Parathyroid adenoma (tissue), 2 donors: ENCODE results near the gene LGR5.
"Not testable (repeated sequence)": the region's sequence is repeated elsewhere in the genome, so short reads cannot be mapped to it uniquely, and the experiment has no call there.

Experiments
- H2AFZ ChIP-seq: fragments of 300-600 bp; sonication (generic); one replicate; pipeline ENCODE4 v1.7.0; 2017; ENCODE audit warnings: antibody characterized with exemption, mild to moderate bottlenecking
- H3K27ac ChIP-seq: fragments of 300-600 bp; sonication (generic); one replicate; pipeline ENCODE4 v1.7.0; 2017
- H3K27me3 ChIP-seq: fragments of 300-600 bp; sonication (generic); one replicate; pipeline ENCODE4 v1.7.0; 2017; ENCODE audit warnings: low read length; ENCODE audit not compliant: control insufficient read depth, insufficient read depth
- H3K36me3 ChIP-seq: fragments of 300-600 bp; sonication (generic); one replicate; pipeline ENCODE4 v1.7.0; 2017; ENCODE audit warnings: low read length; ENCODE audit not compliant: control insufficient read depth, insufficient read depth
- H3K4me1 ChIP-seq: fragments of 300-600 bp; sonication (generic); one replicate; pipeline ENCODE4 v1.7.0; 2017; ENCODE audit warnings: control low read depth
- H3K4me2 ChIP-seq: fragments of 300-600 bp; sonication (generic); one replicate; pipeline ENCODE4 v1.7.0; 2017; ENCODE audit warnings: low read length
- H3K4me3 ChIP-seq: fragments of 300-600 bp; sonication (generic); one replicate; pipeline ENCODE4 v1.7.0; 2017; ENCODE audit warnings: low read depth, low read length
- H3K79me2 ChIP-seq: fragments of 300-600 bp; sonication (generic); one replicate; pipeline ENCODE4 v1.7.0; 2017; ENCODE audit warnings: control low read depth
- H3K9ac ChIP-seq: fragments of 300-600 bp; sonication (generic); one replicate; pipeline ENCODE4 v1.7.0; 2017; ENCODE audit warnings: mild to moderate bottlenecking
- H3K9me3 ChIP-seq: fragments of 300-600 bp; sonication (generic); one replicate; pipeline ENCODE4 v1.7.0; 2017; ENCODE audit warnings: low read length; ENCODE audit not compliant: control insufficient read depth
- TF ChIP-seq, protein P1 (sequence below): fragments of 300-600 bp; sonication (generic); IDR thresholded peaks from one replicate; pipeline ENCODE4 v1.7.0; 2017; ENCODE audit warnings: antibody characterized with exemption, mild to moderate bottlenecking
- donor health status: primary hyperparathyroidism.

The LGR5 gene

DNA sequence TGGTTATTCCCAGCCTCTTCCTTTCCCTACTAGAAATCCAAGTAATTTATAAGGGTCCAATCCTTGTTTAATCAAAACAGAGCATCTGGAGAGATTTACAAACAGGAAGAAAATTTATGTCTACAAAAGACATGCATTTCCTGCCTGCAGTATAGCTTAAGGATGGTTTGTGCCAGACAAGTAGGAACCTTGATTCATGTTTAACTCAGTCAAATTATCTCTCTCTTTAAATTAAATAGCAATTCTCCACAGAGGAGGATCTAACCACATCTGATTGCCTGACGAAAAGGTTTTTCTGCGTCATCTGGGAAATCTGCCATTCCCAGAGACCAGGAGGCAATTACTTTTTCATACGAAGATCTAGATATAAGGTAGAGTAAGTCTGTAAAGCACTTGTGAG is 118.8 kb downstream of the LGR5 start:
- H3K4me2 ChIP-seq: no peak overlapping the region
- H3K9ac ChIP-seq: no peak overlapping the region

DNA sequence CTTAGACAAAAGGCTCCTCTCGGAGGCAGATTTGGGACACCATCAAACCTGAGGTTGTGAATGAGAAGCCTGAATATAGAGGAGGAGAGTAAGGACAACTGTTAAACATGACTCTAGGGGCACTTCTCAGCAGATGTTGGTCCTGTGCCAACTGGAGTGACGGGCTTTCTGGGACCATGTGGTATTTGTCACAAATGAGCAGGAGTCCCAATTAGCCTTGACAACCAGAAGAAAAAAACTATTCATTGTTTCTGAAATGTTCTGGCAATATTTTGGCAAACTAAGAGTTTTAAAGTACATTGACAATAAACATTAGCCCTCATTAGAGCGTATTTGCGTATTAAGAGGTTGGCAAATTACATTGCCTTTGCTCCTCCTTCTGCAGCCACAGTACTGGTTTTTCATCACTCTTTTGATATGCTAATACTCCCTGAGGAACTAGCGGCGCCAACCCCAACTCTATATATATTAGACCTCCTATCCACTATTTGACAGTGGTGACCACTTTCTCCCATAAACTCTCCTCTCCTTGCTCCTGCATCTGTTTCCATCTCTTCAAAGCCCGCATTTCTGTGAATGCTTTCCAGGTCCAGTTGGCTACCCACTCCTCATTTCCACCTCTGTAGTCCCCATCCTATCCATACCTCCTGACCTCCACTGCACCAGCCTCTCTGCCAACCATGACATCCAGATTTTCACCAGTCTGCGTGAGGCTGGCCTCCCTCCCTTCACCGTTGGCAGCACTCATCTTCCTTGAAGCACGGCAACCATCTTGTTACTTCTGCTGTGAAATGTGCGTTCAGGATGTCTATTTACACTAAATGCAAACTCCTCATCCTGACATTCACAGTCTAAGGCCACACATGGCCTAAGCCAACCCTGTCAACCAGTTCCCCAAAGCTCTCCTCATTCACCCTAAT is 123.3 kb downstream of the LGR5 start:
- TF ChIP-seq, protein P1, sequence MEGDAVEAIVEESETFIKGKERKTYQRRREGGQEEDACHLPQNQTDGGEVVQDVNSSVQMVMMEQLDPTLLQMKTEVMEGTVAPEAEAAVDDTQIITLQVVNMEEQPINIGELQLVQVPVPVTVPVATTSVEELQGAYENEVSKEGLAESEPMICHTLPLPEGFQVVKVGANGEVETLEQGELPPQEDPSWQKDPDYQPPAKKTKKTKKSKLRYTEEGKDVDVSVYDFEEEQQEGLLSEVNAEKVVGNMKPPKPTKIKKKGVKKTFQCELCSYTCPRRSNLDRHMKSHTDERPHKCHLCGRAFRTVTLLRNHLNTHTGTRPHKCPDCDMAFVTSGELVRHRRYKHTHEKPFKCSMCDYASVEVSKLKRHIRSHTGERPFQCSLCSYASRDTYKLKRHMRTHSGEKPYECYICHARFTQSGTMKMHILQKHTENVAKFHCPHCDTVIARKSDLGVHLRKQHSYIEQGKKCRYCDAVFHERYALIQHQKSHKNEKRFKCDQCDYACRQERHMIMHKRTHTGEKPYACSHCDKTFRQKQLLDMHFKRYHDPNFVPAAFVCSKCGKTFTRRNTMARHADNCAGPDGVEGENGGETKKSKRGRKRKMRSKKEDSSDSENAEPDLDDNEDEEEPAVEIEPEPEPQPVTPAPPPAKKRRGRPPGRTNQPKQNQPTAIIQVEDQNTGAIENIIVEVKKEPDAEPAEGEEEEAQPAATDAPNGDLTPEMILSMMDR: no peak
- Histone ChIP-seq H3K36me3 (no peaks in the 10 kb centered on the region), H3K27ac (no peak overlapping the region)

More for the DNA sequence above, 118.8 kb downstream of the LGR5 start:
- Histone ChIP-seq H3K4me1 (no peaks in the 10 kb centered on the region), H3K79me2 (no peaks in the 10 kb centered on the region), H3K36me3 (no peaks in the 10 kb centered on the region), H2AFZ (no peak overlapping the region), H3K9me3 (no peaks in the 10 kb centered on the region), H3K27ac (no peak overlapping the region), H3K4me3 (no peak overlapping the region), H3K27me3 (no peaks in the 10 kb centered on the region)
- TF ChIP-seq, protein P1: no peak

DNA sequence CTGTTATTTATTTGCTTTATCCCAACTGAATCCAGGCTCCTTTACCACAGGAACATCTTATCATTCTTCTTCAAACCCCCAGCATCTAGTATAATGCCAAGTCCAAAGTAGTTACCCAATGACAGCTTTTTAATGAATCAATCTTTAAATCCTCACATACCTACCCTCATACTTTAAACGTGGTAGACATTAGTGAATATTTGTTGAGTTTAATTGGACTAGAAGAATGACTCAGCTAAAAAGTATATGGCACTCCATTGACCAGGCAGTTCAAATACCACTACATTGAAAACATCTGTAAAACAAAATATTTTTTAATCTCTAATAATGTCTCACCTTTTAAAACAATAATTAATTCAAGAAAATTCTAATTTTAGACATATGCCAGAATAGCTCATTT is 125.9 kb downstream of the LGR5 start:
- no peaks in the 10 kb centered on the region for H3K9me3 ChIP-seq
- no peaks in the 10 kb centered on the region for H3K79me2 ChIP-seq
- no peaks in the 10 kb centered on the region for H3K36me3 ChIP-seq
- H3K4me3 ChIP-seq: no peak overlapping the region
- H3K9ac ChIP-seq: no peak overlapping the region
- H3K27me3 ChIP-seq: no peaks in the 10 kb centered on the region
- no peaks in the 10 kb centered on the region for H3K4me1 ChIP-seq
- no peak overlapping the region for H3K4me2 ChIP-seq
- H2AFZ ChIP-seq: no peak overlapping the region
- TF ChIP-seq, protein P1: no peak
- no peak overlapping the region for H3K27ac ChIP-seq

More for the DNA sequence above, 123.3 kb downstream of the LGR5 start:
- Histone ChIP-seq H3K4me3 (no peak overlapping the region), H3K4me2 (no peak overlapping the region), H3K4me1 (no peaks in the 10 kb centered on the region), H3K9me3 (no peaks in the 10 kb centered on the region), H3K27me3 (no peaks in the 10 kb centered on the region), H3K79me2 (no peaks in the 10 kb centered on the region), H2AFZ (no peak overlapping the region), H3K9ac (no peak overlapping the region)

DNA sequence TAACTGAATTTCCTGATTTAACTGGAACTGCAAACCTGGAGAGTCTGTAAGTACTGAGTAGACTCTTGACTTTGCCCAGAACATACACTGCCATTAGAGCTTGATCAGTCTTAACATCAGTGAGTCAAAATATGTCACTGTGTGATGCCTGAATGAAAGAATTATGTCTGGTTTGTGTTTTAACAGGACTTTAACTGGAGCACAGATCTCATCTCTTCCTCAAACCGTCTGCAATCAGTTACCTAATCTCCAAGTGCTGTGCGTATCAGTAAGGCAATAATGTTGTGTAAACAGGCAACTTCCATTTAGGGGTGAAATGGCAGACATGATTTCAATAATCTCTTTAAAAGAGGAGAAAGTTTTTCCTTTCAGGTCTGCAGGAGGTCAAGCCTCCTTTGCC is 127.1 kb downstream of the LGR5 start:
- TF ChIP-seq, protein P1: no peak
- H3K4me2 ChIP-seq: no peak overlapping the region
- H3K36me3 ChIP-seq: no peaks in the 10 kb centered on the region
- H2AFZ ChIP-seq: no peak overlapping the region
- no peaks in the 10 kb centered on the region for H3K79me2 ChIP-seq
- no peaks in the 10 kb centered on the region for H3K4me1 ChIP-seq
- H3K4me3 ChIP-seq: no peak overlapping the region
- H3K27ac ChIP-seq: no peak overlapping the region
- H3K27me3 ChIP-seq: no peaks in the 10 kb centered on the region
- H3K9ac ChIP-seq: no peak overlapping the region
- no peaks in the 10 kb centered on the region for H3K9me3 ChIP-seq

DNA sequence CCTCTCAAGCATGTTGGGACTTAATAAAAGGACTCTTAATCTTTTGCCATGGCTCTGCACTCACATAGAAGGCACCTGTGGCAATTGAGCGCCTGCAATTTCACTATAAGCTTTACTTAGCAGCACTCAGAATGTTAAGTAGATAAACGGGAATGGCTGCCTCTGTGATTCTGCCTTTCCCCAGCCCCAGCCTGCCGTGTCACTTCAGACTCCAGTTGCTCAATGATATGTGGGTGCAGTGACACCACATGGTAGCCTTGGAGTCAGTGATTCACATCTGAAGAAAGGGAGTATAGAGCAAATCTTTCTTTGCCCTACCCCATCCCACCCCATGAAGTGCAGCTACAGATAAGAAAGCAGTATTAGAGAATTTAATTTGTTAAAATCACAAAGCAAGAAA is 127.9 kb downstream of the LGR5 start:
- Histone ChIP-seq H3K4me3 (no peak overlapping the region), H3K4me2 (no peak overlapping the region), H3K27ac (no peak overlapping the region), H3K36me3 (no peaks in the 10 kb centered on the region), H3K4me1 (no peaks in the 10 kb centered on the region), H3K27me3 (no peaks in the 10 kb centered on the region), H3K9me3 (no peaks in the 10 kb centered on the region), H3K9ac (no peak overlapping the region), H3K79me2 (no peaks in the 10 kb centered on the region), H2AFZ (no peak overlapping the region)
- TF ChIP-seq, protein P1: no peak

DNA sequence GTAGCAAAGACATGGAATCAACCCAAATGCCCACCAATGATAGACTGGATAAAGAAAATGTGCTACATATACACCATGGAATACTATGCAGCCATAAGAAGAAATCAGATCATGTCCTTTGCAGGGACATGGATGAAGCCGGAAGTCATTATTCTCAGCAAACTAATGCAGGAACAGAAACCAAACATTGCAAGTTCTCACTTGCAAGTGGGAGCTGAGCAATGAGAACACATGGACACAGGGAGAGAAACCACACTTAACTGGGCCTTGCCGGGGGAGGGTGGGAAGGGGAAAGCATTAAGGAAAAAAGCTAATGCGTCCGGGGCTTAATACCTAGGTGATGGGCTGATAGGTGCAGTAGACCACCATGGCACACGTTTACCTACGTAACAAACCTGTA is 130.3 kb downstream of the LGR5 start:
- H3K36me3 ChIP-seq, H3K27ac ChIP-seq, H3K79me2 ChIP-seq, H3K4me1 ChIP-seq, H3K9ac ChIP-seq, H3K9me3 ChIP-seq, H2AFZ ChIP-seq, H3K4me2 ChIP-seq, H3K4me3 ChIP-seq, H3K27me3 ChIP-seq: not testable (repeated sequence)
